Left lung (tissue), 10 donors: ENCODE data around the gene PPP2R1A. TPM values are rescaled to one million over a fixed set of nuclear protein-coding genes. Genes with fewer than 3 reads are reported as not detected.

Experiments
- ATAC-seq: fragments of 200-7000 bp; cut with Tn5 transposase; one replicate; pipeline ENCODE4 v1.9.1; 2020; ENCODE audit warnings: moderate library complexity
- DNase-seq, 4 donors: peaks; one replicate each; pipeline ENCODE4 v3.0.0-alpha.2; 2013 to 2020
- H3K27ac ChIP-seq, 2 donors: fragments of 200-600 bp; sonication (generic) in 1 of 2; one replicate each; pipeline versions ENCODE4 v1.5.0 to v1.8.0; 2020 to 2021
- H3K27me3 ChIP-seq, 2 donors: fragments of 200-600 bp; sonication (generic) in 1 of 2; one replicate each; pipeline versions ENCODE4 v1.5.0 to v1.8.0; 2020 to 2021
- H3K36me3 ChIP-seq, 2 donors: fragments of 200-600 bp; sonication (generic) in 1 of 2; one replicate each; pipeline versions ENCODE4 v1.5.0 to v1.8.0; 2020 to 2021
- H3K4me1 ChIP-seq, 2 donors: fragments of 200-600 bp; one replicate each; pipeline ENCODE4 v1.8.0; 2021
- H3K4me3 ChIP-seq, 2 donors: fragments of 200-600 bp; sonication (generic) in 1 of 2; one replicate each; pipeline versions ENCODE4 v1.5.0 to v1.8.0; 2020 to 2021; ENCODE audit warnings: mild to moderate bottlenecking in 1 of 2
- H3K9me3 ChIP-seq, 2 donors: fragments of 200-600 bp; sonication (generic) in 1 of 2; one replicate each; pipeline versions ENCODE4 v1.5.0 to v1.8.0; 2020 to 2021
- intact Hi-C, 2 donors: fragments of 100-400 bp; cut with DNase I; formaldehyde crosslinking; loops; one replicate each; pipeline versions ENCODE4 v1.11.2 to v1.14.2; 2022
- polyA plus RNA-seq, 6 donors: library from polyadenylated mRNA; unstranded; fragments of 120-200 nt; gene quantifications; one replicate each; pipeline ENCODE4 v1.2.1, GENCODE V29; 2013; ENCODE audit not compliant: insufficient read length in 6 of 6
- total RNA-seq, 2 donors: library from RNA; stranded (reverse); fragmentation: NEBNext Ultra II Directional; extraction: Animal tissue kit (Norgen Biotek cat#: 25700); gene quantifications; one replicate each; pipeline ENCODE4 v1.2.1, GENCODE V29; 2021
- TF ChIP-seq, protein P1 (sequence below), 2 donors: fragments of 200-600 bp; sonication (generic) in 1 of 2; IDR thresholded peaks; one replicate each; pipeline versions ENCODE4 v1.5.0 to v1.8.0; 2021; ENCODE audit warnings: antibody characterized with exemption in 2 of 2
- donor health status: DM: no; HTN: yes; CAD: no.
- donor health status: DM: no; HTN: no; CAD: no.

PPP2R1A gene
- total and polyA plus RNA-seq, 8 donors = 193 to 346 (median 325) TPM

- H3K27me3 ChIP-seq = no peaks in the 10 kb centered on the region
- H3K9me3 ChIP-seq = no peaks in the 10 kb centered on the region
- intact Hi-C loops = no loop called here
- no peak overlapping the region for H3K27ac ChIP-seq
- H3K4me3 ChIP-seq = no peak overlapping the region
- ATAC-seq (no peak), DNase-seq (no peak)
- H3K4me1 ChIP-seq = no peaks in the 10 kb centered on the region
- TF ChIP-seq, protein P1, sequence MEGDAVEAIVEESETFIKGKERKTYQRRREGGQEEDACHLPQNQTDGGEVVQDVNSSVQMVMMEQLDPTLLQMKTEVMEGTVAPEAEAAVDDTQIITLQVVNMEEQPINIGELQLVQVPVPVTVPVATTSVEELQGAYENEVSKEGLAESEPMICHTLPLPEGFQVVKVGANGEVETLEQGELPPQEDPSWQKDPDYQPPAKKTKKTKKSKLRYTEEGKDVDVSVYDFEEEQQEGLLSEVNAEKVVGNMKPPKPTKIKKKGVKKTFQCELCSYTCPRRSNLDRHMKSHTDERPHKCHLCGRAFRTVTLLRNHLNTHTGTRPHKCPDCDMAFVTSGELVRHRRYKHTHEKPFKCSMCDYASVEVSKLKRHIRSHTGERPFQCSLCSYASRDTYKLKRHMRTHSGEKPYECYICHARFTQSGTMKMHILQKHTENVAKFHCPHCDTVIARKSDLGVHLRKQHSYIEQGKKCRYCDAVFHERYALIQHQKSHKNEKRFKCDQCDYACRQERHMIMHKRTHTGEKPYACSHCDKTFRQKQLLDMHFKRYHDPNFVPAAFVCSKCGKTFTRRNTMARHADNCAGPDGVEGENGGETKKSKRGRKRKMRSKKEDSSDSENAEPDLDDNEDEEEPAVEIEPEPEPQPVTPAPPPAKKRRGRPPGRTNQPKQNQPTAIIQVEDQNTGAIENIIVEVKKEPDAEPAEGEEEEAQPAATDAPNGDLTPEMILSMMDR (IDR thresholded peaks at IDR 0.05) = no peak
- H3K36me3 ChIP-seq = peaks cover 6 to 100% of the 10 kb centered on the region in 2 donors
These were observed 31.2 kb downstream of the PPP2R1A start for GRCh38 chr19:52221031-52221430.

- ATAC-seq = no peak
- peaks cover 6 to 100% of the 10 kb centered on the region in 2 donors for H3K36me3 ChIP-seq
- no peak overlapping the region for H3K4me3 ChIP-seq
- no peak for DNase-seq
- TF ChIP-seq, protein P1 (IDR thresholded peaks at IDR 0.05) = no peak
- no peaks in the 10 kb centered on the region for H3K9me3 ChIP-seq
- no peaks in the 10 kb centered on the region for H3K4me1 ChIP-seq
- no peaks in the 10 kb centered on the region for H3K27me3 ChIP-seq
- H3K27ac ChIP-seq = no peak overlapping the region
- intact Hi-C loops = no loop called here
These were observed 32.1 kb downstream of the PPP2R1A start for GRCh38 chr19:52221831-52222375.

GRCh38 chr19:52224211-52224610 is 34.4 kb downstream of the PPP2R1A start:
- Histone ChIP-seq H3K9me3 (no peaks in the 10 kb centered on the region), H3K27me3 (no peaks in the 10 kb centered on the region), H3K4me1 (no peaks in the 10 kb centered on the region), H3K27ac (no peak overlapping the region), H3K36me3 (peaks cover 6 to 99% of the 10 kb centered on the region in 2 donors), H3K4me3 (no peak overlapping the region)
- intact Hi-C loops = no loop called here
- no peak for ATAC-seq
- TF ChIP-seq, protein P1 (IDR thresholded peaks at IDR 0.05) = no peak
- no peak for DNase-seq

DNA sequence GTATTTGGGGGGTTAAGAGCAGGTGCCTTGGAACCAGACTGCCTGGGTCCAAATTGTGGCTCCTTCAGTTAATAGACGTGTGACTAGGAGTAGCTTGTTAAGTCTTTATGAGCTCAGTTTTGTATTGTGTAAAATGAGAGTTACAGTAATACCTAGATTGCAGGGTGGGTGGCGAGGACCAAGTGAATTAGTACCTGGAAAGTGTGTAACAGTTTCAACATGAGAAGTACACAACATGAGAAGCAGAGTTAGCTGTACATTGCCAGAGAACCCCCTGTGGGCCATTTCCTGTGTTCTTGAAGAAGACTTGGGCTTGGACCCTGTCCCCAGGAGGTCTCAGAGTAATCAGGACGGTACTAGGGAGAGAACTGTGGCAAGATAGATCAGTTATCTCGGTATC is 36.8 kb downstream of the PPP2R1A start:
- Histone ChIP-seq H3K4me3 (no peak overlapping the region), H3K4me1 (no peaks in the 10 kb centered on the region), H3K9me3 (no peaks in the 10 kb centered on the region), H3K27ac (no peak overlapping the region), H3K27me3 (no peaks in the 10 kb centered on the region), H3K36me3 (peaks cover 0 to 84% of the 10 kb centered on the region in 2 donors)
- intact Hi-C loops = no loop called here
- no peak for ATAC-seq
- no peak for DNase-seq
- TF ChIP-seq, protein P1 (IDR thresholded peaks at IDR 0.05) = no peak

DNA sequence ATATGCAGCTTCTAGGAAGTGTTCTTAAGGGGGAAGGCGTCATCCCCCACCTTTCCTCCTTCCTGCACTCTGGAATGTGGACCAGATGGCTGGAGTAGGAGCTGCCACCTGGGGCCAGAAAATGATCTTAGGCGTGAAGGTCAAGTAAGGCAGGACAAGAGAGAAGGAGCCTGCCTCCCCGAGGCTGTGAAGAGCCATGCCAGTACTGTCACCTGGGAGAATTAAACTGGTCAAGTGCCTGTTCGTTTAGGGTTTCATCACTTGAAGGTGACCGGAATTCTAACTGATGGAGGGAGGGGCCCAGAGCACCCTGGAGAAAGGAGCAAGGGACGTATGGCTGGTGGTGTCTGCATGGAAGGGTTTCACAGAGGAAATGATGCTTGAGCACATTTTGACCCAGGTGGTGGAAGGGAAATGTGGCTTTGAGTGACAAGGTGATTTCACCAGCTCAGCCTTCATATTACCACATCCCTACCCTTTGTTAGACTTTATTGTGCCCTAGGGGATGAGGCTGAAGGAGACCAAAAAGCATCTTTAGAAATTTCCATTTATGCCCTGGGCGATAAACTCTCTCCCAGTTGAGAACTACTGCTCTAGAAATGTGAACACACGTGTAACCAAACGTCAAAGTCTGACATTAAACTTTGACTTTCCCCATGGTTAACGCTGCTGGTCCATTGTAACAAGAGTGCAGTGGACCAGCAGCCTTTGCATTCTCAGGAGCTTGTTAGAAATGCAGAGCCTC is 37.5 kb downstream of the PPP2R1A start:
- Histone ChIP-seq H3K27ac (no peak overlapping the region), H3K36me3 (peaks cover 0 to 76% of the 10 kb centered on the region in 2 donors), H3K9me3 (no peaks in the 10 kb centered on the region), H3K27me3 (no peaks in the 10 kb centered on the region), H3K4me1 (no peaks in the 10 kb centered on the region), H3K4me3 (no peak overlapping the region)
- DNase-seq (no peak), ATAC-seq (no peak)
- intact Hi-C loops = no loop called here
- TF ChIP-seq, protein P1 (IDR thresholded peaks at IDR 0.05) = no peak
